Activated naive CD8-positive, alpha-beta T cell treated with anti-CD3 and anti-CD28 coated beads, Interleukin-2, amount 50 U/mL, for 24 hours (primary cell): ENCODE data around the gene SMAP1.
A peak's percentile ranks its signal among the peaks of the same experiment; 100 is the strongest.
"Not testable (repeated sequence)": the region's sequence is repeated elsewhere in the genome, so short reads cannot be mapped to it uniquely, and the experiment has no call there.

Source experiments
- ATAC-seq: fragments of 150-1000 bp; cut with Tn5 transposase; one replicate; pipeline ENCODE4 v1.10.0; 2021
- DNase-seq: peaks from one replicate; pipeline ENCODE4 v3.0.0; 2021
- H3K27ac Mint-ChIP-seq: one replicate; pipeline ENCODE4 v1.8.0; 2021; ENCODE audit warnings: mild to moderate bottlenecking, mixed read lengths
- H3K27me3 Mint-ChIP-seq: one replicate; pipeline ENCODE4 v1.8.0; 2021; ENCODE audit warnings: mixed read lengths
- H3K36me3 Mint-ChIP-seq: one replicate; pipeline ENCODE4 v1.8.0; 2021; ENCODE audit warnings: low read depth, mixed read lengths
- H3K4me1 Mint-ChIP-seq: one replicate; pipeline ENCODE4 v1.8.0; 2021; ENCODE audit warnings: mixed read lengths
- H3K4me3 Mint-ChIP-seq: one replicate; pipeline ENCODE4 v1.8.0; 2021; ENCODE audit warnings: mild to moderate bottlenecking, moderate library complexity, mixed read lengths
- H3K9me3 Mint-ChIP-seq: one replicate; pipeline ENCODE4 v1.8.0; 2021; ENCODE audit warnings: mixed read lengths

SMAP1 gene

GRCh38 chr6:70739534-70739933, 71.9 kb downstream of the SMAP1 start:
- peaks cover 29% of the 10 kb centered on the region for H3K4me1 Mint-ChIP-seq
- H3K27ac Mint-ChIP-seq, result no peak overlapping the region
- H3K4me3 Mint-ChIP-seq, result no peak overlapping the region
- H3K36me3 Mint-ChIP-seq, result peaks cover 54% of the 10 kb centered on the region
- no peak for ATAC-seq
- no peaks in the 10 kb centered on the region for H3K27me3 Mint-ChIP-seq
- peaks cover 20% of the 10 kb centered on the region for H3K9me3 Mint-ChIP-seq
- no peak for DNase-seq

- ATAC-seq, result peak; percentile 76
- H3K36me3 Mint-ChIP-seq, result peaks cover 54% of the 10 kb centered on the region
- H3K4me3 Mint-ChIP-seq, DNase-seq, H3K27me3 Mint-ChIP-seq: not testable (repeated sequence)
- H3K9me3 Mint-ChIP-seq, result peaks cover 20% of the 10 kb centered on the region
- peak overlapping the region; percentile 65 for H3K27ac Mint-ChIP-seq
- peaks cover 29% of the 10 kb centered on the region for H3K4me1 Mint-ChIP-seq
Measured at GRCh38 chr6:70740746-70741145, 73.1 kb downstream of the SMAP1 start.

- DNase-seq, H3K4me3 Mint-ChIP-seq, H3K27me3 Mint-ChIP-seq, ATAC-seq, H3K27ac Mint-ChIP-seq: not testable (repeated sequence)
- Mint-ChIP-seq H3K4me1 (peaks cover 31% of the 10 kb centered on the region), H3K36me3 (peaks cover 52% of the 10 kb centered on the region), H3K9me3 (peaks cover 20% of the 10 kb centered on the region)
Measured at GRCh38 chr6:70742462-70742861, 74.8 kb downstream of the SMAP1 start.

- Mint-ChIP-seq H3K4me1 (peaks cover 4% of the 10 kb centered on the region), H3K9me3 (no peaks in the 10 kb centered on the region), H3K27me3 (no peaks in the 10 kb centered on the region), H3K36me3 (peaks cover 18% of the 10 kb centered on the region), H3K27ac (no peak overlapping the region), H3K4me3 (no peak overlapping the region)
- no peak for DNase-seq
- ATAC-seq, result no peak
Measured at GRCh38 chr6:70753870-70754380, 86.2 kb downstream of the SMAP1 start.

GRCh38 chr6:70758883-70759282, 91.2 kb downstream of the SMAP1 start:
- H3K4me3 Mint-ChIP-seq, result no peak overlapping the region
- no peaks in the 10 kb centered on the region for H3K27me3 Mint-ChIP-seq
- no peak for ATAC-seq
- no peak for DNase-seq
- H3K36me3 Mint-ChIP-seq, result peaks cover 14% of the 10 kb centered on the region
- H3K4me1 Mint-ChIP-seq, result no peaks in the 10 kb centered on the region
- H3K27ac Mint-ChIP-seq, result no peak overlapping the region
- H3K9me3 Mint-ChIP-seq, result no peaks in the 10 kb centered on the region

- no peaks in the 10 kb centered on the region for H3K27me3 Mint-ChIP-seq
- ATAC-seq (no peak), DNase-seq (no peak)
- H3K9me3 Mint-ChIP-seq, result peaks cover 2% of the 10 kb centered on the region
- H3K36me3 Mint-ChIP-seq, result peaks cover 17% of the 10 kb centered on the region
- H3K27ac Mint-ChIP-seq, result no peak overlapping the region
- no peaks in the 10 kb centered on the region for H3K4me1 Mint-ChIP-seq
- no peak overlapping the region for H3K4me3 Mint-ChIP-seq
Measured at GRCh38 chr6:70763754-70764510, 96.2 kb downstream of the SMAP1 start.

GRCh38 chr6:70764706-70765105, 97.0 kb downstream of the SMAP1 start:
- Mint-ChIP-seq H3K27me3 (no peaks in the 10 kb centered on the region), H3K27ac (no peak overlapping the region), H3K4me3 (no peak overlapping the region), H3K9me3 (peaks cover 2% of the 10 kb centered on the region), H3K36me3 (peaks cover 20% of the 10 kb centered on the region), H3K4me1 (no peaks in the 10 kb centered on the region)
- no peak for DNase-seq
- no peak for ATAC-seq

GRCh38 chr6:70771351-70771750, 103.7 kb downstream of the SMAP1 start:
- ATAC-seq, DNase-seq, H3K27ac Mint-ChIP-seq, H3K4me3 Mint-ChIP-seq, H3K9me3 Mint-ChIP-seq, H3K27me3 Mint-ChIP-seq, H3K4me1 Mint-ChIP-seq: not testable (repeated sequence)
- H3K36me3 Mint-ChIP-seq, result peaks cover 28% of the 10 kb centered on the region

GRCh38 chr6:70779934-70780333, 112.3 kb downstream of the SMAP1 start:
- Mint-ChIP-seq H3K4me1 (no peaks in the 10 kb centered on the region), H3K27ac (no peak overlapping the region), H3K27me3 (no peaks in the 10 kb centered on the region), H3K4me3 (no peak overlapping the region), H3K9me3 (peaks cover 21% of the 10 kb centered on the region), H3K36me3 (peaks cover 52% of the 10 kb centered on the region)
- DNase-seq (no peak), ATAC-seq (peak; percentile 69)

- no peak for DNase-seq
- ATAC-seq, result no peak
- no peaks in the 10 kb centered on the region for H3K4me1 Mint-ChIP-seq
- peaks cover 23% of the 10 kb centered on the region for H3K36me3 Mint-ChIP-seq
- H3K27ac Mint-ChIP-seq, result no peak overlapping the region
- H3K27me3 Mint-ChIP-seq, result no peaks in the 10 kb centered on the region
- no peak overlapping the region for H3K4me3 Mint-ChIP-seq
- H3K9me3 Mint-ChIP-seq, result peaks cover 11% of the 10 kb centered on the region
Measured at GRCh38 chr6:70790483-70791224, 123.0 kb downstream of the SMAP1 start.

- no peak overlapping the region for H3K4me3 Mint-ChIP-seq
- H3K27ac Mint-ChIP-seq, result no peak overlapping the region
- ATAC-seq (no peak), DNase-seq (no peak)
- peaks cover 47% of the 10 kb centered on the region for H3K36me3 Mint-ChIP-seq
- H3K9me3 Mint-ChIP-seq, result peaks cover 17% of the 10 kb centered on the region
- H3K27me3 Mint-ChIP-seq, result no peaks in the 10 kb centered on the region
- peaks cover 14% of the 10 kb centered on the region for H3K4me1 Mint-ChIP-seq
Measured at GRCh38 chr6:70797625-70798024, 129.9 kb downstream of the SMAP1 start.

GRCh38 chr6:70806086-70806485, 138.4 kb downstream of the SMAP1 start:
- peaks cover 28% of the 10 kb centered on the region for H3K9me3 Mint-ChIP-seq
- H3K4me3 Mint-ChIP-seq, result no peak overlapping the region
- H3K27me3 Mint-ChIP-seq, result no peaks in the 10 kb centered on the region
- DNase-seq (no peak), ATAC-seq (no peak)
- no peak overlapping the region for H3K27ac Mint-ChIP-seq
- H3K36me3 Mint-ChIP-seq, result peaks cover 41% of the 10 kb centered on the region
- peaks cover 6% of the 10 kb centered on the region for H3K4me1 Mint-ChIP-seq

GRCh38 chr6:70811788-70812187, 144.1 kb downstream of the SMAP1 start:
- no peak overlapping the region for H3K27ac Mint-ChIP-seq
- peaks cover 3% of the 10 kb centered on the region for H3K36me3 Mint-ChIP-seq
- ATAC-seq (no peak), DNase-seq (no peak)
- no peaks in the 10 kb centered on the region for H3K27me3 Mint-ChIP-seq
- no peaks in the 10 kb centered on the region for H3K9me3 Mint-ChIP-seq
- H3K4me3 Mint-ChIP-seq, result no peak overlapping the region
- no peaks in the 10 kb centered on the region for H3K4me1 Mint-ChIP-seq

- H3K27ac Mint-ChIP-seq, result no peak overlapping the region
- DNase-seq (no peak), ATAC-seq (no peak)
- H3K4me3 Mint-ChIP-seq, result no peak overlapping the region
- no peaks in the 10 kb centered on the region for H3K9me3 Mint-ChIP-seq
- no peaks in the 10 kb centered on the region for H3K4me1 Mint-ChIP-seq
- H3K36me3 Mint-ChIP-seq, result peaks cover 3% of the 10 kb centered on the region
- H3K27me3 Mint-ChIP-seq, result no peaks in the 10 kb centered on the region
Measured at GRCh38 chr6:70813885-70814284, 146.2 kb downstream of the SMAP1 start.

GRCh38 chr6:70819646-70820045, 152.0 kb downstream of the SMAP1 start:
- Mint-ChIP-seq H3K4me1 (no peaks in the 10 kb centered on the region), H3K27me3 (no peaks in the 10 kb centered on the region), H3K9me3 (peaks cover 11% of the 10 kb centered on the region), H3K27ac (no peak overlapping the region), H3K36me3 (peaks cover 17% of the 10 kb centered on the region), H3K4me3 (no peak overlapping the region)
- no peak for ATAC-seq
- DNase-seq, result no peak
